Loucy (cell line): Measurements from ENCODE around the gene ACVR1B.

Experiments
- H2AFZ ChIP-seq: fragments of 200-600 bp; sonication (generic); 2 replicates; pipeline ENCODE4 v1.6.0; 2016; ENCODE audit warnings: antibody characterized with exemption, mild to moderate bottlenecking, low read length, moderate library complexity
- H3F3A ChIP-seq: fragments of 200-600 bp; 2 replicates; pipeline ENCODE4 v1.6.0; 2016; ENCODE audit warnings: antibody characterized with exemption, low read depth, mild to moderate bottlenecking
- H3K27me3 ChIP-seq: fragments of 200-600 bp; sonication (generic); 2 replicates; pipeline ENCODE4 v1.6.1; 2014; ENCODE audit warnings: low read length, mild to moderate bottlenecking; ENCODE audit not compliant: insufficient read depth, poor library complexity, severe bottlenecking
- H3K36me3 ChIP-seq: fragments of 200-600 bp; sonication (generic); 2 replicates; pipeline ENCODE4 v1.6.1; 2016; ENCODE audit warnings: low read length; ENCODE audit not compliant: insufficient read depth
- H3K4me1 ChIP-seq: fragments of 200-600 bp; sonication (generic); 2 replicates; pipeline ENCODE4 v1.5.1; 2014; ENCODE audit warnings: low read length, mild to moderate bottlenecking; ENCODE audit not compliant: insufficient read depth, poor library complexity, severe bottlenecking
- H3K4me2 ChIP-seq: fragments of 200-600 bp; sonication (generic); 2 replicates; pipeline ENCODE4 v1.6.0; 2014; ENCODE audit warnings: antibody characterized with exemption, low read length, low read depth, mild to moderate bottlenecking; ENCODE audit not compliant: poor library complexity, severe bottlenecking
- H3K4me3 ChIP-seq: fragments of 200-600 bp; sonication (generic); 2 replicates; pipeline ENCODE4 v1.5.1; 2014; ENCODE audit warnings: low read length, mild to moderate bottlenecking, mixed read lengths; ENCODE audit not compliant: poor library complexity, severe bottlenecking
- H3K79me2 ChIP-seq: fragments of 200-600 bp; sonication (generic); 2 replicates; pipeline ENCODE4 v1.6.1; 2014; ENCODE audit warnings: low read length; ENCODE audit not compliant: insufficient read depth
- H3K9ac ChIP-seq: fragments of 200-600 bp; sonication (generic); 2 replicates; pipeline ENCODE4 v1.6.0; 2014; ENCODE audit warnings: mild to moderate bottlenecking, low read depth, low read length, moderate library complexity; ENCODE audit not compliant: poor library complexity, severe bottlenecking
- H3K9me2 ChIP-seq: fragments of 200-600 bp; sonication (generic); replicated peaks from 2 replicates; pipeline ENCODE4 v1.6.1; 2016; ENCODE audit warnings: low read depth, low read length, mixed read lengths
- H3K9me3 ChIP-seq: fragments of 200-600 bp; sonication (generic); 2 replicates; pipeline ENCODE4 v1.6.1; 2014; ENCODE audit warnings: mild to moderate bottlenecking, antibody characterized with exemption, low read length, low read depth; ENCODE audit not compliant: insufficient read depth
- H4K20me1 ChIP-seq: fragments of 200-600 bp; sonication (generic); 2 replicates; pipeline ENCODE4 v1.6.0; 2014; ENCODE audit warnings: antibody characterized with exemption, low read length, mild to moderate bottlenecking; ENCODE audit not compliant: insufficient read depth, poor library complexity, severe bottlenecking
- CTCF ChIP-seq: fragments of 200-600 bp; sonication (generic); conservative IDR thresholded peaks from 2 replicates; pipeline ENCODE4 v1.5.1; 2014; ENCODE audit warnings: mild to moderate bottlenecking, antibody characterized with exemption, low read length
- EZH2phosphoT487 ChIP-seq: fragments of 200-600 bp; IDR thresholded peaks from 2 replicates; pipeline ENCODE4 v1.6.1; 2018; ENCODE audit warnings: antibody characterized with exemption, mild to moderate bottlenecking, moderate library complexity, borderline replicate concordance

The ACVR1B gene

GRCh38 chr12:52043386-52044212, 92.1 kb downstream of the ACVR1B start:
- Histone ChIP-seq H3K9me2 (no peaks in the 10 kb centered on the region), H3K9me3 (no peaks in the 10 kb centered on the region), H3K36me3 (no peaks in the 10 kb centered on the region), H3K27me3 (no peaks in the 10 kb centered on the region), H3K4me1 (peaks cover 23% of the 10 kb centered on the region), H2AFZ (no peak overlapping the region), H3K4me2 (no peak overlapping the region), H3K79me2 (no peaks in the 10 kb centered on the region), H3K9ac (no peak overlapping the region), H3F3A (no peaks in the 10 kb centered on the region), H3K4me3 (no peak overlapping the region), H4K20me1 (no peaks in the 10 kb centered on the region)
- TF ChIP-seq EZH2phosphoT487 (no peak), CTCF (no peak)

- TF ChIP-seq CTCF (no peak), EZH2phosphoT487 (no peak)
- Histone ChIP-seq H3K9me3 (no peaks in the 10 kb centered on the region), H2AFZ (no peak overlapping the region), H3K79me2 (no peaks in the 10 kb centered on the region), H4K20me1 (no peaks in the 10 kb centered on the region), H3K4me2 (no peak overlapping the region), H3K4me3 (no peak overlapping the region), H3K9me2 (no peaks in the 10 kb centered on the region), H3K9ac (no peak overlapping the region), H3K27me3 (no peaks in the 10 kb centered on the region), H3K4me1 (peaks cover 23% of the 10 kb centered on the region), H3K36me3 (no peaks in the 10 kb centered on the region), H3F3A (no peaks in the 10 kb centered on the region)
Observed at GRCh38 chr12:52044292-52044983, 92.9 kb downstream of the ACVR1B start.

- Histone ChIP-seq H3K79me2 (no peaks in the 10 kb centered on the region), H3K9ac (peak overlapping the region; percentile 29), H3F3A (no peaks in the 10 kb centered on the region)
Observed at GRCh38 chr12:52045794-52046199, 94.3 kb downstream of the ACVR1B start.

More at GRCh38 chr12:52045794-52046199, 94.3 kb downstream of the ACVR1B start:
- TF ChIP-seq EZH2phosphoT487 (no peak), CTCF (no peak)
- Histone ChIP-seq H3K4me1 (peaks cover 31% of the 10 kb centered on the region), H3K4me2 (peak overlapping the region; percentile 32), H3K4me3 (no peak overlapping the region), H4K20me1 (no peaks in the 10 kb centered on the region), H3K9me2 (no peaks in the 10 kb centered on the region), H3K27me3 (no peaks in the 10 kb centered on the region), H3K9me3 (no peaks in the 10 kb centered on the region), H2AFZ (peak overlapping the region; percentile 66; the same call in 1 of the 2 replicates), H3K36me3 (no peaks in the 10 kb centered on the region)
